B cell (primary cell): Measurements from ENCODE around the gene SPAM1. TPM values are rescaled to one million over a fixed set of nuclear protein-coding genes. Genes with fewer than 3 reads are reported as not detected.

ENCODE experiments used
- ATAC-seq: fragments of 200-7000 bp; cut with Tn5 transposase; one replicate; pipeline ENCODE4 v1.10.0; 2021; ENCODE audit warnings: low read depth, mild to moderate bottlenecking, moderate number of reproducible peaks, moderate library complexity
- CTCF ChIA-PET: fragments of 350-600 bp; sonication (Branson Sonifier 250); formaldehyde crosslinking; loops from one replicate; lab custom pipeline; 2021; ENCODE audit warnings: antibody characterized with exemption, inconsistent platforms; lab: Charles Lee
- POLR2A ChIA-PET: fragments of 350-600 bp; sonication (Branson Sonifier 250); formaldehyde crosslinking; loops from one replicate; lab custom pipeline; 2021; ENCODE audit warnings: antibody characterized with exemption; lab: Charles Lee
- DNase-seq: peaks from one replicate; pipeline ENCODE4 v3.0.0; 2013
- H2AFZ ChIP-seq: 2 replicates; pipeline ENCODE4 v1.6.1; 2012; ENCODE audit warnings: mild to moderate bottlenecking, low read depth, low read length; ENCODE audit not compliant: insufficient read depth, poor library complexity, severe bottlenecking
- H3K27ac ChIP-seq, 2 donors: 1 replicate in 1 of 2; 2 replicates in 1 of 2; pipeline ENCODE4 v1.5.1; 2012 to 2013; ENCODE audit warnings: low read length in 2 of 2, mild to moderate bottlenecking in 2 of 2, moderate library complexity in 1 of 2
- H3K27me3 ChIP-seq, 4 experiments: fragments of 200-600 bp in 1 of 4; sonication (generic) in 1 of 4; replicated peaks in 1 of 4; 1 replicate in 2 of 4; 2 replicates in 2 of 4; pipeline versions ENCODE4 v1.6.1 to v1.7.0; 2013 to 2016; ENCODE audit warnings: low read length in 3 of 4, mild to moderate bottlenecking in 2 of 4, mixed read lengths in 1 of 4, moderate library complexity in 1 of 4; ENCODE audit not compliant: insufficient read depth in 4 of 4, control insufficient read depth in 3 of 4; ENCODE audit errors: control extremely low read depth in 1 of 4
- H3K36me3 ChIP-seq, 2 experiments: replicated peaks in 1 of 2; 1 replicate in 1 of 2; 2 replicates in 1 of 2; pipeline versions ENCODE4 v1.6.1 to v1.7.1; 2013; ENCODE audit warnings: low read length in 1 of 2; ENCODE audit not compliant: insufficient read depth in 2 of 2, control insufficient read depth in 1 of 2; ENCODE audit errors: control extremely low read depth in 1 of 2, extremely low read depth in 1 of 2
- H3K4me1 ChIP-seq, 2 donors: fragments of 200-600 bp in 1 of 2; sonication (generic) in 1 of 2; 1 replicate in 1 of 2; 2 replicates in 1 of 2; pipeline versions ENCODE4 v1.5.1 to v1.6.1; 2013 to 2017; ENCODE audit warnings: low read length in 2 of 2; ENCODE audit not compliant: control insufficient read depth in 2 of 2, insufficient read depth in 2 of 2
- H3K4me2 ChIP-seq: replicated peaks from 2 replicates; pipeline ENCODE3; 2012; ENCODE audit warnings: mild to moderate bottlenecking, low read depth, low read length; ENCODE audit not compliant: poor library complexity, severe bottlenecking
- H3K4me3 ChIP-seq, 5 experiments: fragments of 200-600 bp in 1 of 5; sonication (generic) in 1 of 5; 1 replicate in 3 of 5; 2 replicates in 2 of 5; pipeline versions ENCODE4 v1.5.1 to v1.7.0; 2011 to 2016; ENCODE audit warnings: low read length in 4 of 5, mild to moderate bottlenecking in 4 of 5, low read depth in 2 of 5, control low read depth in 1 of 5, moderate library complexity in 1 of 5; ENCODE audit not compliant: insufficient read depth in 1 of 5; ENCODE audit errors: control extremely low read depth in 1 of 5, extremely low read depth in 1 of 5
- H3K79me2 ChIP-seq: fragments of 200-600 bp; sonication (generic); one replicate; pipeline ENCODE4 v1.6.0; 2016; ENCODE audit warnings: low read length; ENCODE audit not compliant: control insufficient read depth, insufficient read depth
- H3K9ac ChIP-seq: fragments of 200-600 bp; sonication (generic); 2 replicates; pipeline ENCODE4 v1.6.1; 2017; ENCODE audit warnings: mild to moderate bottlenecking, low read length, moderate library complexity
- H3K9me3 ChIP-seq, 3 donors: one replicate each; pipeline versions ENCODE4 v1.6.1 to v1.7.1; 2013; ENCODE audit warnings: low read length in 2 of 3; ENCODE audit not compliant: control insufficient read depth in 2 of 3, insufficient read depth in 1 of 3; ENCODE audit errors: control extremely low read depth in 1 of 3
- H4K20me1 ChIP-seq: 2 replicates; pipeline ENCODE4 v1.6.0; 2012; ENCODE audit warnings: mild to moderate bottlenecking, low read length; ENCODE audit not compliant: insufficient read depth, control insufficient read depth, poor library complexity, severe bottlenecking
- H3K27ac Mint-ChIP-seq: one replicate; pipeline ENCODE4 v1.8.0; 2021; ENCODE audit warnings: mixed read lengths
- H3K27me3 Mint-ChIP-seq: one replicate; pipeline ENCODE4 v1.8.0; 2021; ENCODE audit warnings: mixed read lengths
- H3K4me1 Mint-ChIP-seq: one replicate; pipeline ENCODE4 v1.8.0; 2021; ENCODE audit warnings: mixed read lengths
- H3K4me3 Mint-ChIP-seq: one replicate; pipeline ENCODE4 v1.8.0; 2021; ENCODE audit warnings: mixed read lengths
- H3K9me3 Mint-ChIP-seq: one replicate; pipeline ENCODE4 v1.8.0; 2022; ENCODE audit warnings: mixed read lengths; ENCODE audit not compliant: insufficient read depth
- CTCF ChIP-seq: fragments of 200-600 bp; IDR thresholded peaks from one replicate; pipeline ENCODE4 v1.8.0; 2022; ENCODE audit warnings: antibody characterized with exemption, mild to moderate bottlenecking
- EZH2 ChIP-seq: IDR thresholded peaks from 2 replicates; pipeline ENCODE4 v1.6.1; 2012; ENCODE audit warnings: borderline replicate concordance, low read depth, mild to moderate bottlenecking, moderate library complexity, low read length; ENCODE audit not compliant: insufficient read depth, poor library complexity, severe bottlenecking
- WGBS: methylation state at CpG from one replicate; pipeline ENCODE4 v1.1.5; 2013; ENCODE audit warnings: missing lambda C conversion rate; ENCODE audit not compliant: insufficient coverage; 5-methylcytosine and 5-hydroxymethylcytosine counted together
- intact Hi-C: fragments of 100-400 bp; cut with micrococcal nuclease; formaldehyde crosslinking; loops from one replicate; pipeline ENCODE4 v1.10.0; 2022
- polyA plus RNA-seq: library from polyadenylated mRNA; depleted of rRNA; stranded (reverse); fragments of >200 nt; gene quantifications from 2 replicates; pipeline ENCODE4 v1.2.3, GENCODE V29; 2012
- total RNA-seq, 2 donors: library from RNA; stranded (reverse); fragments of 120-200 nt in 1 of 2; gene quantifications; 1 replicate in 1 of 2; 2 replicates in 1 of 2; pipeline versions ENCODE4 v1.2.3 to v1.2.4, GENCODE V29; 2013 to 2022

The SPAM1 gene
- total and polyA plus RNA-seq, 2 donors (not counting 1 experiment from before 2014, with no cell fraction given): 0.04 TPM; not detected in 1

GRCh38 chr7:123995617-123996326, 70.7 kb downstream of the SPAM1 start:
- Histone ChIP-seq H4K20me1 (no peaks in the 10 kb centered on the region), H3K27me3 (no peaks in the 10 kb centered on the region), H3K4me1 (no peaks in the 10 kb centered on the region), H3K9ac (no peak overlapping the region), H3K27ac (no peak overlapping the region), H3K4me2 (no peak overlapping the region), H2AFZ (no peak overlapping the region), H3K79me2 (no peaks in the 10 kb centered on the region), H3K9me3 (no peaks in the 10 kb centered on the region), H3K36me3 (no peaks in the 10 kb centered on the region), H3K4me3 (no peak overlapping the region)
- no peaks in the 10 kb centered on the region for H3K4me1 Mint-ChIP-seq
- CTCF ChIA-PET: no interaction called here
- no peak overlapping the region for H3K27ac Mint-ChIP-seq
- DNase-seq: no peak
- no peak for TF ChIP-seq EZH2
- no peak for TF ChIP-seq CTCF
- WGBS: 100% methylated on average over 5 of the region's 10 CpGs
- H3K9me3 Mint-ChIP-seq: no peaks in the 10 kb centered on the region
- intact Hi-C loops: no loop called here
- H3K27me3 Mint-ChIP-seq: no peaks in the 10 kb centered on the region
- no peak for ATAC-seq
- POLR2A ChIA-PET: no interaction called here
- no peak overlapping the region for H3K4me3 Mint-ChIP-seq

GRCh38 chr7:123996327-123996625, 71.2 kb downstream of the SPAM1 start:
- H3K9ac ChIP-seq: no peak overlapping the region
- H3K9me3 ChIP-seq: peaks cover 0 to 3% (median 0%) of the 10 kb centered on the region in 3 donors
- H3K4me1 Mint-ChIP-seq: no peaks in the 10 kb centered on the region
- no peak for TF ChIP-seq CTCF
- no peak for TF ChIP-seq EZH2
- H3K36me3 ChIP-seq: no peaks in the 10 kb centered on the region
- H3K27me3 Mint-ChIP-seq: no peaks in the 10 kb centered on the region
- WGBS: 97% methylated on average over 6 of the region's 6 CpGs
- no peak overlapping the region for H3K4me3 Mint-ChIP-seq
- ChIA-PET POLR2A (no interaction called here), CTCF (no interaction called here)
- DNase-seq (no peak), ATAC-seq (no peak)
- H3K79me2 ChIP-seq: no peaks in the 10 kb centered on the region
- no peaks in the 10 kb centered on the region for H4K20me1 ChIP-seq
- H3K27me3 ChIP-seq: no peaks in the 10 kb centered on the region
- H3K27ac Mint-ChIP-seq: no peak overlapping the region
- H3K27ac ChIP-seq: no peak overlapping the region
- no peaks in the 10 kb centered on the region for H3K4me1 ChIP-seq
- intact Hi-C loops: no loop called here
- H2AFZ ChIP-seq: no peak overlapping the region
- H3K4me3 ChIP-seq: no peak overlapping the region
- H3K9me3 Mint-ChIP-seq: no peaks in the 10 kb centered on the region
- no peak overlapping the region for H3K4me2 ChIP-seq
